Muscle layer of colon (tissue), 2 donors: ENCODE measurements around the gene SMCR8.
"Not testable (repeated sequence)": the region's sequence is repeated elsewhere in the genome, so short reads cannot be mapped to it uniquely, and the experiment has no call there.

Experiments
- H3K27ac ChIP-seq: one replicate; pipeline ENCODE4 v1.7.0; 2013; ENCODE audit warnings: low read depth, mild to moderate bottlenecking, low read length, moderate library complexity
- H3K27me3 ChIP-seq, 2 donors: one replicate each; pipeline ENCODE4 v1.7.0; 2013; ENCODE audit warnings: low read length in 2 of 2, mild to moderate bottlenecking in 2 of 2; ENCODE audit not compliant: insufficient read depth in 2 of 2, control insufficient read depth in 1 of 2
- H3K36me3 ChIP-seq: one replicate; pipeline ENCODE4 v1.7.0; 2013; ENCODE audit warnings: mild to moderate bottlenecking, low read length; ENCODE audit not compliant: insufficient read depth
- H3K4me1 ChIP-seq: one replicate; pipeline ENCODE4 v1.7.0; 2013; ENCODE audit warnings: mild to moderate bottlenecking, low read length; ENCODE audit not compliant: insufficient read depth
- H3K4me3 ChIP-seq, 2 donors: one replicate each; pipeline ENCODE4 v1.7.0; 2013; ENCODE audit warnings: low read length in 2 of 2, low read depth in 1 of 2, mild to moderate bottlenecking in 1 of 2, moderate library complexity in 1 of 2
- H3K9ac ChIP-seq: one replicate; pipeline ENCODE4 v1.7.0; 2013; ENCODE audit warnings: low read length
- H3K9me3 ChIP-seq: one replicate; pipeline ENCODE4 v1.7.0; 2013; ENCODE audit warnings: mild to moderate bottlenecking, low read length
- donor health status: abdominal sarcoma.
- donor health status: Adenocarcinoma of cecum.

Gene SMCR8

GRCh38 chr17:18285296-18285695 is 29.8 kb upstream of the SMCR8 start:
- no peaks in the 10 kb centered on the region for H3K27me3 ChIP-seq
- no peaks in the 10 kb centered on the region for H3K4me1 ChIP-seq
- no peak overlapping the region for H3K4me3 ChIP-seq
- H3K27ac ChIP-seq, result no peak overlapping the region
- no peaks in the 10 kb centered on the region for H3K9me3 ChIP-seq
- peaks cover 67% of the 10 kb centered on the region for H3K36me3 ChIP-seq
- H3K9ac ChIP-seq, result no peak overlapping the region

GRCh38 chr17:18291718-18292540 is 23.2 kb upstream of the SMCR8 start:
- no peaks in the 10 kb centered on the region for H3K9me3 ChIP-seq
- no peaks in the 10 kb centered on the region for H3K27me3 ChIP-seq
- H3K9ac ChIP-seq, result no peak overlapping the region
- H3K36me3 ChIP-seq, result peaks cover 61% of the 10 kb centered on the region
- H3K4me3 ChIP-seq, result no peak overlapping the region
- no peak overlapping the region for H3K27ac ChIP-seq
- no peaks in the 10 kb centered on the region for H3K4me1 ChIP-seq

- not testable (repeated sequence) for H3K9ac ChIP-seq, H3K4me3 ChIP-seq, H3K27ac ChIP-seq, H3K4me1 ChIP-seq, H3K27me3 ChIP-seq, H3K9me3 ChIP-seq
- H3K36me3 ChIP-seq, result peaks cover 46% of the 10 kb centered on the region
Measured at GRCh38 chr17:18298061-18298460, 17.0 kb upstream of the SMCR8 start.

GRCh38 chr17:18300725-18301480 is 14.2 kb upstream of the SMCR8 start:
- H3K27ac ChIP-seq, result no peak overlapping the region

GRCh38 chr17:18303206-18303605 is 11.9 kb upstream of the SMCR8 start:
- peaks cover 56% of the 10 kb centered on the region for H3K36me3 ChIP-seq
- H3K4me1 ChIP-seq, H3K27ac ChIP-seq, H3K4me3 ChIP-seq, H3K9me3 ChIP-seq, H3K27me3 ChIP-seq, H3K9ac ChIP-seq: not testable (repeated sequence)

More at GRCh38 chr17:18300725-18301480, 14.2 kb upstream of the SMCR8 start:
- Histone ChIP-seq H3K4me3 (no peak overlapping the region), H3K9ac (no peak overlapping the region), H3K9me3 (no peaks in the 10 kb centered on the region), H3K4me1 (no peaks in the 10 kb centered on the region), H3K27me3 (no peaks in the 10 kb centered on the region), H3K36me3 (peaks cover 43% of the 10 kb centered on the region)

GRCh38 chr17:18309202-18309601 is 5.9 kb upstream of the SMCR8 start:
- H3K27ac ChIP-seq, result no peak overlapping the region
- H3K4me3 ChIP-seq, result no peak overlapping the region
- H3K27me3 ChIP-seq, result no peaks in the 10 kb centered on the region
- H3K9ac ChIP-seq, result no peak overlapping the region
- no peaks in the 10 kb centered on the region for H3K9me3 ChIP-seq
- H3K4me1 ChIP-seq, result peaks cover 20% of the 10 kb centered on the region
- H3K36me3 ChIP-seq, result peaks cover 28% of the 10 kb centered on the region

- Histone ChIP-seq H3K27ac (peak overlapping the region; percentile 89), H3K4me3 (peak overlapping the region; percentile 81 to 93), H3K27me3 (no peaks in the 10 kb centered on the region), H3K36me3 (peaks cover 31% of the 10 kb centered on the region), H3K9me3 (no peaks in the 10 kb centered on the region), H3K9ac (peak overlapping the region; percentile 57), H3K4me1 (peaks cover 56% of the 10 kb centered on the region)
Measured at GRCh38 chr17:18314059-18314730, 898 bp upstream of the SMCR8 start.

GRCh38 chr17:18315562-18315922 is 449 bp downstream of the SMCR8 start:
- Histone ChIP-seq H3K9me3 (no peaks in the 10 kb centered on the region), H3K36me3 (peaks cover 37% of the 10 kb centered on the region), H3K27ac (peak overlapping the region; percentile 89), H3K27me3 (no peaks in the 10 kb centered on the region), H3K4me3 (peak overlapping the region; percentile 72 to 93), H3K4me1 (peaks cover 70% of the 10 kb centered on the region), H3K9ac (peak overlapping the region; percentile 45)

GRCh38 chr17:18315961-18316360 is 868 bp downstream of the SMCR8 start:
- Histone ChIP-seq H3K27ac (peak overlapping the region; percentile 89), H3K4me3 (peak overlapping the region; percentile 72 to 93), H3K9ac (peak overlapping the region; percentile 45), H3K9me3 (no peaks in the 10 kb centered on the region), H3K4me1 (peaks cover 73% of the 10 kb centered on the region), H3K27me3 (no peaks in the 10 kb centered on the region), H3K36me3 (peaks cover 41% of the 10 kb centered on the region)

GRCh38 chr17:18318117-18318516 is 3.0 kb downstream of the SMCR8 start:
- Histone ChIP-seq H3K9me3 (no peaks in the 10 kb centered on the region), H3K4me1 (peaks cover 63% of the 10 kb centered on the region), H3K36me3 (peaks cover 48% of the 10 kb centered on the region), H3K4me3 (peak overlapping the region in 1 of 2 donors; percentile 24), H3K27ac (no peak overlapping the region), H3K9ac (no peak overlapping the region), H3K27me3 (no peaks in the 10 kb centered on the region)

GRCh38 chr17:18318771-18319450 is 3.8 kb downstream of the SMCR8 start:
- Histone ChIP-seq H3K27me3 (no peaks in the 10 kb centered on the region), H3K4me3 (peak overlapping the region in 1 of 2 donors; percentile 17), H3K9me3 (no peaks in the 10 kb centered on the region), H3K27ac (no peak overlapping the region), H3K4me1 (peaks cover 55% of the 10 kb centered on the region), H3K9ac (peak overlapping the region; percentile 29), H3K36me3 (peaks cover 56% of the 10 kb centered on the region)
